ENCODE measurements around the gene ARL15.

Gene ARL15

DNA sequence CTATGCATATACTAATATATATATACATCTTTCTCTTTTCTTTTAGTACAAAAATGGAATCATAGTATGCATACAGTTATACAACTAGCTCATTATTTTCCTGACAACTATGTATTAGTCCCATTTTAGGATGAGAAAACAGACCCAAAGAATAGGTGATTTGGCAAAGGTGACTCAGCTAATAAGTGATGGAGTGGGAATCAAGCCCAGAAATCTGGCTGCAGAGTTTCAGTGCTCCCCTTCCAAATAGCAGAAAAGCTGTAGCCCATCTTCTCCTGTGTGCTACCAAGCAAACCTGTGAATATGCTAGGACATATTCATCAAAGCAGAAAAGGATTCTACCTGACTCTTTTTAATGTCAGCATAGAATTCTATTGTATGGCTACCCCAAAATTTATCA is 114.7 kb downstream of the ARL15 start:
- no peak for DNase-seq

DNA sequence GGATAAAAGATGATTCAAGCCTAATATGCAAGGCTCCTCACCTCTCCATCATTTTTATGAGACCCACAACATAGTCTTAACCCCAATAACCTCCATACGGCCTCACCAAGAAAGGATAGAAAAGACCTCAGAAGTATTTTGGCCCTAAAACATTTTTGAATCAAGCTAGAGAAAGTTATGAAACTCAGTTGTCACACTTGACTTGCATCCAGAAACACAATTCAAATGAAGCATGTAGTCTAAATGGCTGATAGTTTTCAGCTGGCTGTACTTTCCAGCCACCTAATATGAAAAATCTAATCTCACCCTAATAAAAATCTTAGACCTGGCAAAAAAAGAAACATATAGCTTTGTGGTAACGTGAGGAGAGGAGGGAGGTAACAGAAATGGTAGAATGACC is 116.1 kb downstream of the ARL15 start:
- DNase-seq: no peak

DNA sequence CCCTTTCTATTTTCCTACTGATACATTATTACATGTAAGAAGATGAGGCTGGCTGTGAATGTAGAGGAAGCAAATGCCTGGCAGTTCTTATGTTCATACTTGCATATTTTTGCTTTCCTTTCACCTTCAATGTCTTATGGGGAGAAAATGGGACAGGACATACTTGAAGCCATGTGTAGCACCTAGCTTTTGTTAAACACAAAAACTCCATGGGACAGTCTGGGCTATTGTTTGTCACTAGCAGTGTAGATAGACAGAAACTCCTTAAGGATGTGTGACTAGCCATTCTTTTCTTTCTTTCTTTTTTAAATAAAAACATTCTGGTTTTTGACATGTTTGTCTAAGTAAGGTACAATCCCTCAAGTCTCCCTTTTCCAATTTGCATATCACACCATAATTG is 122.7 kb downstream of the ARL15 start:
- DNase-seq: no peak

DNA sequence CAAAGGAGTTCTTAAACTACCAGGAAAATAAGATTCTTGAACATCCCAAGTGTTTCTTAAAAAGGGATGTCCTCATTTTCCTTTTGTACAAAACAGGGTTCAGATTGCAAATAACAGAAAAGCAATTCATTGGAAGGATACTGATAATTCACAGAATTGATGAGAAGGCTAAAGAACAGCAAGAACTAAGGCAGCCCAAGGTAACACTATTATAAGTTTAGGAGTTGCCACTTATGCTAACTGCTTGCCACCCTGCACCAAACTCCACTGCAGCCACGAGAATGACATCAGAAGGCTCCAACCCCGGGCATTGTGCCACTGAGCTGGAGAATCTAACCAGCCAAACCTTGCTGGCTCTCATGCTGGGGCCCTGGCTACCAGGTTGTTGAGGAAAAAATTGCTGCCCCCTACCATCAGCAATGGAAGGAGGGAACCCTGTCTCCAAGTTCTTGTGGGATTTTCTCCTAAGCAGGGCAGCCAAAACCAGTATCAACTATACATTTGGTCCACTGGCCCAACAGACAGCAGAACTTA is 123.4 kb downstream of the ARL15 start:
- DNase-seq: no peak

DNA sequence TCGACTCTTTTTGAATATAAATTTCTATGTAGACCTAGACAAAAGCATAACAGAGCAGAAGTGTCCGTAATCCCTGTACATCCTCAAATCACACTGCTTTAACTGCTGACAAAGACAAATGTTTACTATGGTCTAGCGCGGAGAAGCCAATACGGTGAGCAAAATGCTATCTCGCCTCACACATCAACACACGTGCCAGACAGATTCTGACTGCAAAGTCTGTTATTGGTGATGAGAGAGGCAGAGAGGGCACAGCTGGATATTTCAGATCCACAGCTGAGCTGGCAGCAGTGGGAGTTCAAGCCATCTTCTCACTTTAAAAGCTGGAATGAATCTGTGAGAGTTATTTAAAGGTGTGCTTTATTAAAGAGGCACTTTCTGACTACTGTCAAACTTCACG is 124.3 kb downstream of the ARL15 start:
- no peak for DNase-seq

DNA sequence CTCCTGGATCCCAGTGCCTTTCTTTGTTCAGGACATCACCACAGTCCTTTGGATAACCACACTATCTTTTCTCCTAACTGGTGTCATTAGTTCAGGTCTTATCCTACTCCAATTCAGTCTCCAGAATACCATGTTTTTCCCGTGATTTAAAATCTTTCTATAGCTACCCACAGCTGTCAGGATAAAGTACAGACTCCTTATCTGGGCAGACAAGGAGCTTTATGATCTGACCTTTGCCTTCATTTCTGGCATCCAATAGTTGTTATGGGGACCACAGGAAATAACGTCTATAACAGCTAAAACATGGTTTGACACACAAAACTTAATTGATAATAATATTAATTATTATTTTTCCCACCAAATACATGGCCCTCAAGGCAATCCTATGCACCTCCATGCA is 125.6 kb downstream of the ARL15 start:
- no peak for DNase-seq

DNA sequence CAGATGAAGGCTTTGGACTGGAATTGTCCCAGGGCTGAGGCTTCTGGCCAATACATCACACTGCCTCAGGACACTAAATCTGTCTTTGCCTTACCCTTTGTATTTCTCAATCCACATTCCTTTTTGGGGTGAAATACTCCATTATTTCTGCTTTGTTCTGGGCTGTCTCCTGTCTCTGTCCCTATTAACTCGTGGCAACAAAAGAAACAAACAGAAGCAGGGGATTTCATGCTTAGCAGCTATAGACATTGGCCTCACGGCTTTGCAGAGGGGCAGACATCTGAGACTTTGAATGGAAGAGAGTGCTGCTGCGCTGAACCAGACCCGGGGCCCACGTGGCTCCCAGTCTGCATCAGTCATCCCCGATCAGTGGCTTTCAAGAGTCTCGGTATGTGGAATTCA is 129.7 kb downstream of the ARL15 start:
- no peak for DNase-seq

DNA sequence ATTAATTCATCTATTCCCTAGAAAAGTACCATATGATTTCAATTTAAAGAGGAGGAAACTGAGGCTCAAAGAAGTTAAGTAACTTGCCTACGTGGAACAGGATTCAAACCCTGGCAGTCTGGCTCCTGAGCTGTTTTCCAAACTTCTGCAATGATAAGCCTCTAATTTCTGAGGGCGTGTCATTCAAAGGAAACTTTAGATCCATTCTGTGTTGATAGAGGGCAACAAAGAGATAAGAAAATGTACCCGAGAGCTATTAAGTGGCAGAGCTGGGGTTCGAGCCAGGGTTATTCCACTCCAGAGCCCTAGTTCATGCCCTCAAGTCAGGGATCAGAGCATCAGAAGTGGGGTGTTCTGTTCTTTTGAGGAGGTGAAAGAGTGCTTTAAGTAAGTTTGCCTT is 131.4 kb downstream of the ARL15 start:
- no peak for DNase-seq

DNA sequence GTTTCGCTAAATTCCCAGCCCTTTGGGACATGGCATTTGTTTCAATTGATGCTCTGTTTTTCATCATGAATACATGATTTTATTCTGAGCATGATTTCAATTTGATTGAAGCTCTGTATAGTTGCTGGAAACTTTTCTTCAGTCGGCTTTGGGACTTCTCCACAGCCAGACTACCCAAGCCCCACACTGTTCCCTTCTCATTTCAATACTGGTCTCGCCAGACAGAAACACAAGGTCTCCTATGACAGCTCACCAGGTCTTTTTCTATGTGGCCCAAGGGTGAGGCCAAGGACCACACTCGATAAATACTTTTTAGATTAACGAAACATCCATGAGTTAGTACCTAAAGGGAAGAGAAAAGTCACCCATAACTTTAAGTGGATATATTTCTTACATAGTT is 132.2 kb downstream of the ARL15 start:
- no peak for DNase-seq

DNA sequence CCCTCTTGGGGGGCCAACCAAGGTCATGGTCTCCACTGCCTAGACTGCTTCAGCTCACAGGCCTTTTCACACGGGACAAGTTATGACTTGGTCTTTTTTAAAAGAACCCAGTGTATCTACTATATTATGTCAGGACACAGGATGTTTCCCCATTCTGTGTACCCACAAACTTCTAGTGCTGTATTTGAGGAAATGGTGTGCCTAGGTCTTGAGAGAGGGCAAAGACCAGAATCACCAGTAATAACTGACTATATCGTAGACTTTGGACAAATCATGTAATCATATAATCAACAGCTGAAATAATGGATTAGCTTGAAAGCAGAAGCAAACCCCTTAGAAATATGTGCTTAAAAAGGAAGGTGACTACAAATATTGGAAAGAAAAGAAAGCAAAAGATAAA is 133.3 kb downstream of the ARL15 start:
- no peak for DNase-seq

DNA sequence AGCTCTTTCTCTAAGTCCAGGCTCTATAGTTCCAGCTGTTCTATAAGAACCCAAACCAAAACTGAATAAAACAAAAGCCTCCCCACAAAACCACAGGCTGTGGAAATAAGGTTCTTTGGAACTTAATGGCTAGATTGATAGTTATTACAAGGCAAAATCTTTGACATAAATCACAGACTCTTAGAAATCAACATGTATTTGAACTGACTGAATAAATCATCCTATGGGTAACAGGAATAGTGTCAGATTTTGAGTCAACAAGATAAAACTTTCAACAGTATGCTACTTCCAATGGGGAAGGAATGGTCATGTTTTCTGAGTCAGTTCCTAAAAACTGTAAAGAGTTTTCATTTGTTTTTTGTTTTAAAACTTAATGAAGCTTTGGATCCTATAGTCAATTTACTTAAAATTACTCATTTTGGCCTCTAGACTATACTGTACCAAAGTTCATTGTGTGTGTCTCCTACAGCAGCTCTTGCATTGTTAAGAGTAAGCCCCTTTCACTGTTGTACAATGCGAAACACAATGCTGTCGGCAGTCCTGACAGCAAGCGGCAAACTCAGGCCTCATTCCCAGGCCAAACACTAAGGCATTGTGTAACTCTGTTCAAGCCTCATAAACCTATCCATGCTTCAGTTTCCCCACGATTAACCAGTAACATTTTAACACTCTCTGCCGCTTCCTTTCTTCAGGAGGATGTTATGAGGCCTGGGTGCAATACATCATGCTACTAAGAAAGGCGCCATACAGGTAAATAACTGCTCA is 134.1 kb downstream of the ARL15 start:
- no peak for DNase-seq

DNA sequence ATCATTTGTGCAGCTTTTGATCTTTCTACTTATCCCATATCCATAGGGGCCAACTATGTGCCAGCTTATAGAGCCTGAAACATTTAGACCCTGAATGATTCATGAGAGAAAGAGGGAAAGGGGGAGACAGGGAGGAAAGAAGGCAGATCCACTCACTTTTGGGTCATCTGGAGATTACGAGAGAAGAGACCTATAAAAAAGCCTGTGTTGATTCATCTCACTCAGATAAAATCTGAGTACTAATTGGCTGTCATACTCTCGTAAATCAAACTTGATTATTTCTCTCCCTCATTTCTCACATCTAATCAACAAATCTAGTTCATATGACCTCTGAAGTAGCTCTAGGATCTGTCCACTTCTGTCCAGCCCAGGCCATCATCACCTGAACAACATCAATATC is 137.1 kb downstream of the ARL15 start:
- DNase-seq: no peak

DNA sequence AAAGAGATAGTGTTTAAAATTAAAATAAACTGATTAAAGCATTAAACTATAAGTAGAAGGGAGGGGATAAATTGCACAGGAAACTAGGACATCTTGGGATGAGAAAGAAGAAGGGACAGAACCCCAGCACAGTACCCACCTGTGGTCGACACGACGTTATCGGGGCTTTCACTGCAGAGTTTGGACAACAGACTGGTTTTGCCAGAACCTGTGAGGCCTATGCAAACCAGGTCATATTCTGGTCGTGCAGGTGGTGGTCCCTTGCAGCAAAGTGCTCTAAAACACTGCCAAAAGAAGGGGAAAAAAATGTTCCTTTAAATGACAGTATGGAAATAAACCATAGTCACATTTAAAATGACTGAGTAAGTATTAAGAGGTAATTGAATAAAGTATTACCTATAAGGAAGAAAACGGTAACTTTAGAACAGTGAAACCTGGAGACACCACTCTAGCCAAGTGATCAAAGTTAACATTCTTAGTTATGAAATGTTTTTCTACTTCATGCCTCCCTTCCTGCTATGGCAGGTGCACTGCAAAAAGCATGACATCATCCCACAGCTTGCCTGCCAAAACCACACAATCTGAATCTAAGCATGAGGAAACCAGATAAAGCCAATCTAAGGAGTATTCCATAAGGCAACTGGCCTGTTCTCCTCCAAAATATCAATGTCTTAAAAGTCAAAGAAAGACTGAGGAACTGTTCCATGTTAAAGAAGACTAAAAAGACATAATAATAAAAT is 138.6 kb downstream of the ARL15 start:
- DNase-seq: no peak

DNA sequence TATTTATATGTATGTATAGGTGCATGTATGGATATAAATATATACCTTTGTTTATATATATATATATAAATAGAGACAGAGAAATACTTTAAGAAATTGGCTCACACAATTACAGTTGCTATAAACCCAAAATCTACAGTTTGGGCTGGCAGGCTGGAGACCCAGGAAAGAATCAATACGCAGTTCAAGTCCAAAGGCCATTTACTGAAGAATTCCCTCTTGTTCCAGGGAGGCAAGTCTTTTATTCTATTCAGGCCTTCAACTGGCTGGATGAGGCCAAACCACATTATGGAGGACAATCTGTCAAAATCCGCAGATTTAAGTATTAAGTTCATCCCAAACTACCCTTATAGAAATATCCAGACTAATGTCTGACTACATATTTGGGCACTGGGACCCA is 144.7 kb downstream of the ARL15 start:
- no peak for DNase-seq

DNA sequence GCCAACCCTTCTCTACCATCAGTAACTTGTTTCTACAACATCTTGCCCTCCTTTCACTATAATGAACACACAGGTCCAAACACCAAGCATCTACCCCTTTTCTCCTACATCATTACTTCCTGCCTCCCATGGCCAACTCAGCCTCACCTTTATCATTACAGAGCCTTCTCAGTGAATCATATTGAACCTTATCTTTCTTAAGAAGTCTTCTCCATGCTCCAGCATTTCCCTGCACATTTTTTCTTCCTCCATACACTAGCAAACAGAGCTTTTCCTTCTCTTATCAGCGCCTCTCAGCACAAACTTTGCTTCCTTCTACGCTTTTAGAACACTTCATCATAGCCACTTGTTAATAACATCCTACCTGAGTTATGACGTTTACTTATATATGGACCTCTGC is 148.2 kb downstream of the ARL15 start:
- no peak for DNase-seq

DNA sequence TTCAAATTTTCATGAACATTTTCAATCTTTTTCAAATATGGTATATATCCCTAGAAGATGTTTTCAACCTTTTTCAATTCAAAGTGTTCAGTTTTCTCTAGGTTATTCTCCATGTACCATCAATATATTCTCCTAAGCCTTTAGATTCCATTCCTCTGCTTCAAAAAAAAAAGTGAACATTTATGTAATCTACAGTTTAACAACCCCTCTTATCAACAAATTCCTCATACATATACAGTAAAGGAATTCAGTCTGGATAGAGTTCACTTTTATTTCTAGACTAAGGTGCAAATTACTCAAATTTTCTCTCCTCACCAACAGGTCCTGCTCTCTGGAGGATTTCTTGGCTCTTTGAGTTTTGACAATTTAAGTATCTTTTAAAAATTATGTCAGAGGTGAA is 150.0 kb downstream of the ARL15 start:
- no peak for DNase-seq

DNA sequence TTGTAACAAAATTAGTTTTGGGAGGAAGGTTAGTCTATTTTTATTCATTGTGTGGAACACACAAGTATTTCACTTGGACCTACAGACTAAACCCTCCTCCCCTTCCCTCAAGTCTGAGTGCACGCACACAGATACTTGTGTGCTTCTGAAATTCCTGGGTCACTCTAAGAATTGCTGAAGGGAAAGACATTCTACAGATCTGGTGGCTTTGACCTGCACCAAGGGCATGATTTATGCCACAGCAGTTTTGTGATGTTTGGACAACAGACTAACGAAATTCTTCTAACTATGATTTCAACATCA is 150.5 kb downstream of the ARL15 start:
- no peak for DNase-seq

DNA sequence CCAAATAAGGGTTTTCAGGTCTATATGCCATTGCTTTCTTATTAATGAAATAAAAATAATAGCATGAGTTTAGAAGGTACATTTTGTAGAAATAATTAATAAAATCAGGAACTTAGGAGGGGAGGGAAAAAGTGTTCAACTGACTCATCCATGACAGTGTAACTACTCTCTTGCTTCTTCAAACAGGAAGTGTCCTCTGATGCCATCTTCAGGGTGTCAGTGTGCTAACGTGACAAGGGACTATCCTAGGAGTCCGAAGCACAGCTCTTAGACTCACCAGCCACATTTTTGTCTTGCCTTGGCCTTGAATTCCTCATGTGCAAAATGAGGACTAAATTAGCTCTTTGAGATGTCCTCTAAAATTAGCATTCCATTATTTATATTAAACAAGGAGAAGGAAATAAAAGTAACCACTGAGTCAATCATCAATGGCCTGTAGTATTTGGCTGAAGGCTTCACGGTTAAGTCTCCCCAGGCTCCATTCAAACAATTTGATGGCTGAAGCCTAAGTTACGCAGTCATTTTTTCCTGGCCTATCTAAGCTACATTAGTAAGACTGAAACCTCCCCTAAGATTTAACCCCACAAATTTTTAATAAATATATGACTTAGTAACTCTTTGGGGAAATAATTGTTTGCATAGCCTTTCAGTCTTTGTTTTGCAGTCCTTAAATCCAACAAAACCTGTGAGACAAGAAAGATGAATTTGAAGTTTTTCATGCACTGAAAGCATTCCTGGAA is 151.1 kb downstream of the ARL15 start:
- DNase-seq: no peak

DNA sequence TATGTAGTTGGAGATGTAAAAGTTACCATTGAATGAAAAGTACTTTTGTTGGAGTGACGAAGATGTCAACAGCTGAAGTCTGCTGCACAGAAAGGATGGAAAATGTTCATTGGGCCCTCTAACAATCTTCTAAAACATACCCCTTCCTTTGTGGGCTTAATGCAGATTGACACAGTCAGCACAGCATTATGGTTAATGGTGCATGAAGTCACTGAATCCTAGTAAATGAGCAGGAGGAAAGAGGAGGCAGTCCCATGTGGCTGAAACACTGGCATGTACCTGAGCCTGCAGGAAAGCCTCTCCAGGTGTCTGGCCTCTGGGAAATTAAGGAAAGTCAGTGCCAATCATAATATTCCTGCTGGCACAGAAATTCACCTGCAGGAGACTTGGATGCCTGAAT is 153.8 kb downstream of the ARL15 start:
- DNase-seq: no peak

DNA sequence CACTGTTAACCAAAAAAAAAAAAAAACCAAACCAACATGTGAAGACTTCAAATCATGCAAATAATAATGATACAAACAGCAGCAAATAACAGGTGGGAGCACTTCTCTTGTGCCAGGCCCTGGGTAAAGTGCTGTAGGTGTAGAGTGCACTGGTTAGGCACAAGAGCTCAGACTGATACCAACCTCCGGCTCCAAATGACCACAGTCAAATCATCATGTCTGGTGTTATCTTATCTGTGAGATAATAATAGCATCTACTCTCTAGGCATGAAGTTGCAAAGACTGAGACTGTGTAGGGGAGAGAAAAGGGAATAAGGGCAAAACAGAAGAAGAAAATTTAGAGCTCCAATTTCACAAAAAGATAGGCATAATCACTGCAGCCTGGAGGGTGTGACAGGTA is 159.5 kb downstream of the ARL15 start:
- DNase-seq: no peak

DNA sequence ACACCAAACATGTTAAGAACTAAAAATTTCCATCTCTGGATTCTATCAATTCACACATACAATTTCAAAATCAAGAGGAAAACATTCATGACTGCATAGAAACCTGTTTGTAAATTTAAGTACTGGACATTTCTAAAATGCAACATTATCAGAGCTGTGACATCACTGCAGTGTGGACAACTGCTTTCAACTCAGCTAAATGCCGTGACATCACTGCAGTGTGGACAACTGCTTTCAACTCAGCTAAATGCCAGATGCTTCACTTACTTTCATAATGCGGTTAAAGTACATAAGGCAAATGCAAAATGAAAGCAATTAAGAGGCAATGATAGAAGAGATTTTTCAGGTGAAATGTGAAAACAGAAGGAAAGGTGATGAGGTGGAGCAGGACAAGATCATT is 161.5 kb downstream of the ARL15 start:
- DNase-seq: no peak

DNA sequence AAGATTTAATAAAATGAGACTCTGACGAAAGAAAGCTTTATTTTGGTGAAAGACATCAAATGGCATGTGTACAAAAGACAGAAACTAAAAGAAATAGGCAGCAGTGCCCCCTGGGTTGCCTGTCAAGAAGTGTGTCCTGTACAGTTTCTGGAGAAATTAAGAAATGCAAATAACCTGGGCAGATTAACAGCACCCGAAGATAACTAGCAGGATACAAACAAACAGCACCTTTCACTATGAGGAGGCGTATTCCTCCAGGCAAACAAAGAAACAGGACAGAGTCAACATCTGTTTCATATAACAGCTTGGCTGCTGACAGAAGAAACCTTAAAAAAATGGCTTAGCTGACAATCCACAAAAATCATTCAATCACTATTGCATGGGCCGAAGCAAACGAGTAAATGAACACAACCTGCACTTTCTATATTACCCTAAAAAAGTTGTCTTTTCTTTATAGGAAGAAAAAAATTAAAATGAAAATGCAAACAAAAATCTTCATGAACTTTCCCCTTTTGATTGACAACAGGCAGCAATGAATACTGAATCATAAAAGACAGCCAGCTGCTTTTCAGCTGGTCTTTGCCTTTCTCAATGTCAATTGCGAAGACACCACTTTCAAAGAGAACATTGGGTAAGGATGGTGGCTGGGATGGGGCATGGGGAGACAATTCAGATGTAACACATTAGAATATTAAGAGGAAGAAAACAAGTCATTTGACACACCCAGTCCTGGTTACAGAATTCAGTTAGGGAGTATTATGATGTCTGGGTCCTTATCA is 162.1 kb downstream of the ARL15 start:
- DNase-seq: no peak

DNA sequence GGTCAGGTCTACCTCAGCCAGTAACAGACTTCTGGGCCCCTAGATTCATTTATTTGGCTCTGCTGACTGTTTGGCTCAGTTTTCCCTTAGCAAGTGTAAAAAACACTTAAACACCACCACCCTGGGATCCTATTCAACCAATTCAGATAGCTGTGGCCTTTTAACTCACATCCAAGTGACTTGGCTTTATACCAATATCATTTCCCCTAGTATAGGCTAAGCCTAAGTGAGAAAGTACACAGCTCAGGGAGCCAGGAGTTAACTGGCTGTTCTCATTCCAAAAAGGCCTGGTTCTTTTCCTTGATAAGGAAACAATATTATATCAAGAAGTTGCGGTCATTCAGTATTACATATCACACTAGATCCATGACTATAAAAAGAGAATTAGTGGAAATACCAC is 163.5 kb downstream of the ARL15 start:
- no peak for DNase-seq
